Neural cell (in vitro differentiated cells): ENCODE measurements around the gene SUN1. TPM values are rescaled to one million over a fixed set of nuclear protein-coding genes. Genes with fewer than 3 reads are reported as not detected.

Experiments
- H2AFZ ChIP-seq: fragments of 200-600, 300-800 bp; sonication (generic), shearing (Covaris generic); 2 replicates; pipeline ENCODE4 v1.6.0; 2014; ENCODE audit warnings: low read depth, mild to moderate bottlenecking, antibody characterized with exemption, low read length, moderate library complexity
- H3F3A ChIP-seq: fragments of 200-600 bp; shearing (Covaris generic); 2 replicates; pipeline ENCODE4 v1.6.1; 2016; ENCODE audit warnings: mild to moderate bottlenecking, moderate library complexity, mixed read lengths, antibody characterized with exemption, low read length; ENCODE audit not compliant: insufficient read depth, poor library complexity, severe bottlenecking
- H3K27ac ChIP-seq: fragments of 200-600, 300-800 bp; sonication (generic), shearing (Covaris generic); 2 replicates; pipeline ENCODE4 v1.5.1; 2014; ENCODE audit warnings: mild to moderate bottlenecking, low read length, moderate library complexity
- H3K27me3 ChIP-seq: fragments of 300-800, 200-600 bp; sonication (generic), shearing (Covaris generic); 2 replicates; pipeline ENCODE4 v1.6.0; 2014; ENCODE audit warnings: mild to moderate bottlenecking, low read depth, low read length, moderate library complexity; ENCODE audit not compliant: insufficient read depth
- H3K36me3 ChIP-seq: fragments of 300-800, 200-600 bp; sonication (generic), shearing (Covaris generic); 2 replicates; pipeline ENCODE4 v1.5.1; 2014; ENCODE audit warnings: mild to moderate bottlenecking, antibody characterized with exemption, low read length, moderate library complexity; ENCODE audit not compliant: insufficient read depth
- H3K4me2 ChIP-seq: fragments of 300-800, 200-600 bp; sonication (generic), shearing (Covaris generic); 2 replicates; pipeline ENCODE4 v1.6.0; 2014; ENCODE audit warnings: mild to moderate bottlenecking, low read length
- H3K4me3 ChIP-seq: fragments of 300-800, 200-600 bp; sonication (generic), shearing (Covaris generic); 2 replicates; pipeline ENCODE4 v1.5.1; 2014; ENCODE audit warnings: mild to moderate bottlenecking, low read length, moderate library complexity
- H3K79me2 ChIP-seq: fragments of 200-600 bp; shearing (Covaris generic); replicated peaks from 2 replicates; pipeline ENCODE4 v1.6.0; 2014; ENCODE audit warnings: mild to moderate bottlenecking, low read length, moderate library complexity; ENCODE audit not compliant: insufficient read depth
- H3K9ac ChIP-seq: fragments of 300-800, 200-600 bp; sonication (generic), shearing (Covaris generic); 2 replicates; pipeline ENCODE4 v1.6.1; 2016; ENCODE audit warnings: mild to moderate bottlenecking, low read length, mixed read lengths
- H3K9me2 ChIP-seq: fragments of 200-600 bp; shearing (Covaris generic); 2 replicates; pipeline ENCODE4 v1.6.1; 2016; ENCODE audit warnings: mild to moderate bottlenecking, low read length, mixed read lengths; ENCODE audit not compliant: insufficient read depth
- H3K9me3 ChIP-seq: fragments of 200-600, 300-800 bp; sonication (generic), shearing (Covaris generic); 2 replicates; pipeline ENCODE4 v1.6.1; 2016; ENCODE audit warnings: mild to moderate bottlenecking, mixed run types, low read length, moderate library complexity, mixed read lengths
- H4K20me1 ChIP-seq: fragments of 200-600 bp; shearing (Covaris generic); 2 replicates; pipeline ENCODE4 v1.6.1; 2016; ENCODE audit warnings: mild to moderate bottlenecking, mixed run types; ENCODE audit not compliant: insufficient read depth
- EP300 ChIP-seq: fragments of 450-650 bp; conservative IDR thresholded peaks from 2 replicates; pipeline ENCODE4 v1.6.1; 2014; ENCODE audit warnings: antibody characterized with exemption, mild to moderate bottlenecking, moderate library complexity; ENCODE audit not compliant: poor library complexity, severe bottlenecking
- EZH2 ChIP-seq: fragments of 200-600, 300-800 bp; shearing (Covaris generic), sonication (generic); IDR thresholded peaks from 2 replicates; pipeline ENCODE4 v1.6.1; 2014; ENCODE audit warnings: antibody characterized with exemption, low read length, borderline replicate concordance, mild to moderate bottlenecking; ENCODE audit not compliant: insufficient read depth, poor library complexity, severe bottlenecking
- MXI1 ChIP-seq: fragments of 450-650 bp; conservative IDR thresholded peaks from 2 replicates; pipeline ENCODE4 v1.6.1; 2014; ENCODE audit warnings: antibody characterized with exemption, mild to moderate bottlenecking; ENCODE audit not compliant: poor library complexity, severe bottlenecking
- POLR2AphosphoS5 ChIP-seq: IDR thresholded peaks from 2 replicates; pipeline ENCODE4 v1.6.1; 2012
- RAD21 ChIP-seq: fragments of 450-650 bp; conservative IDR thresholded peaks from 2 replicates; pipeline ENCODE4 v1.6.1; 2014; ENCODE audit warnings: antibody characterized with exemption, mild to moderate bottlenecking, moderate library complexity
- SMC3 ChIP-seq: fragments of 450-650 bp; conservative IDR thresholded peaks from 2 replicates; pipeline ENCODE4 v1.6.1; 2014; ENCODE audit warnings: antibody characterized with exemption, mild to moderate bottlenecking, moderate library complexity; ENCODE audit not compliant: poor library complexity
- TAF1 ChIP-seq: IDR thresholded peaks from 2 replicates; pipeline ENCODE4 v1.6.1; 2012; ENCODE audit warnings: low read depth
- polyA plus RNA-seq: library from polyadenylated mRNA; depleted of rRNA; stranded (reverse); fragments of >200 nt; gene quantifications from 2 replicates; pipeline ENCODE4 v1.2.3, GENCODE V29; 2014
- TF ChIP-seq, protein P1 (sequence below): IDR thresholded peaks from 2 replicates; pipeline ENCODE4 v1.6.1; 2012; ENCODE audit warnings: borderline replicate concordance
- TF ChIP-seq, protein P2 (sequence below): fragments of 450-650 bp; IDR thresholded peaks from 2 replicates; pipeline ENCODE4 v1.5.1; 2014; ENCODE audit warnings: antibody characterized with exemption, mild to moderate bottlenecking, moderate library complexity; ENCODE audit not compliant: poor library complexity, severe bottlenecking

SUN1 gene
- polyA plus RNA-seq, 1 donor from 2014 or later, result 309 TPM

DNA sequence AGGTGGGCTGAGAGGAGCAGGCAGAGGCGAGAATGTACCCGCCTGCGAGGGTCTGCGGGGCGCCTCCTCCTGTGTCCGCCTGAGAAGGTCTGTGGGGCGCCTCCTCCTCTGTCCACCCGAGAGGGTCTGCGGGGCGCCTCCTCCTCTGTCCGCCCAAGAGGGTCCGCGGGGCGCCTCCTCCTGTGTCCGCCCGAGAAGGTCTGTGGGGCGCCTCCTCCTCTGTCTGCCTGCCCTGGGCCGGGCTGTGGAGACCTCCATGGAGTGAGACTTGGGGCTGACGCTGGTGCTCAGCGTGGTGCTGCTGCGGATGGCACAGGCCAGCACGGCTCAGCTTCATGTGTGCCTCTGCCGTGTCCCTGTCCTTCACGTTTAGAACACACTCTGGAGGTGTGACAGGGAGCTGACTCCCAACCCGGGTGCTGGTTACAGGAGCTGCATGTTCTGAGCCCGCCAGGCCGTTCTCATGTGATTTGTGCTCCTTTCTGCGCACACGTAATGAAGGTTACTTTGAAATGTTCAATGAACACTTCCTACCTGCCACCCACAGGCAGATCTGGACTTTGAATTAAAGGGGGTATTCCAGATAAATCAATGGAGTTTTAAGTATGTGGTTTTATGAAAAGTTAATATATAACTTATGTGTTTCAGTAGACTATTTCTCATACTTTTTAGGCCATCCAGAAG, 23.6 kb downstream of the SUN1 start:
- TF ChIP-seq TAF1 (no peak), RAD21 (no peak), SMC3 (no peak), POLR2AphosphoS5 (no peak), EZH2 (no peak), MXI1 (no peak), EP300 (no peak)
- TF ChIP-seq, protein P1, sequence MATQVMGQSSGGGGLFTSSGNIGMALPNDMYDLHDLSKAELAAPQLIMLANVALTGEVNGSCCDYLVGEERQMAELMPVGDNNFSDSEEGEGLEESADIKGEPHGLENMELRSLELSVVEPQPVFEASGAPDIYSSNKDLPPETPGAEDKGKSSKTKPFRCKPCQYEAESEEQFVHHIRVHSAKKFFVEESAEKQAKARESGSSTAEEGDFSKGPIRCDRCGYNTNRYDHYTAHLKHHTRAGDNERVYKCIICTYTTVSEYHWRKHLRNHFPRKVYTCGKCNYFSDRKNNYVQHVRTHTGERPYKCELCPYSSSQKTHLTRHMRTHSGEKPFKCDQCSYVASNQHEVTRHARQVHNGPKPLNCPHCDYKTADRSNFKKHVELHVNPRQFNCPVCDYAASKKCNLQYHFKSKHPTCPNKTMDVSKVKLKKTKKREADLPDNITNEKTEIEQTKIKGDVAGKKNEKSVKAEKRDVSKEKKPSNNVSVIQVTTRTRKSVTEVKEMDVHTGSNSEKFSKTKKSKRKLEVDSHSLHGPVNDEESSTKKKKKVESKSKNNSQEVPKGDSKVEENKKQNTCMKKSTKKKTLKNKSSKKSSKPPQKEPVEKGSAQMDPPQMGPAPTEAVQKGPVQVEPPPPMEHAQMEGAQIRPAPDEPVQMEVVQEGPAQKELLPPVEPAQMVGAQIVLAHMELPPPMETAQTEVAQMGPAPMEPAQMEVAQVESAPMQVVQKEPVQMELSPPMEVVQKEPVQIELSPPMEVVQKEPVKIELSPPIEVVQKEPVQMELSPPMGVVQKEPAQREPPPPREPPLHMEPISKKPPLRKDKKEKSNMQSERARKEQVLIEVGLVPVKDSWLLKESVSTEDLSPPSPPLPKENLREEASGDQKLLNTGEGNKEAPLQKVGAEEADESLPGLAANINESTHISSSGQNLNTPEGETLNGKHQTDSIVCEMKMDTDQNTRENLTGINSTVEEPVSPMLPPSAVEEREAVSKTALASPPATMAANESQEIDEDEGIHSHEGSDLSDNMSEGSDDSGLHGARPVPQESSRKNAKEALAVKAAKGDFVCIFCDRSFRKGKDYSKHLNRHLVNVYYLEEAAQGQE, result no peak
- TF ChIP-seq, protein P2, sequence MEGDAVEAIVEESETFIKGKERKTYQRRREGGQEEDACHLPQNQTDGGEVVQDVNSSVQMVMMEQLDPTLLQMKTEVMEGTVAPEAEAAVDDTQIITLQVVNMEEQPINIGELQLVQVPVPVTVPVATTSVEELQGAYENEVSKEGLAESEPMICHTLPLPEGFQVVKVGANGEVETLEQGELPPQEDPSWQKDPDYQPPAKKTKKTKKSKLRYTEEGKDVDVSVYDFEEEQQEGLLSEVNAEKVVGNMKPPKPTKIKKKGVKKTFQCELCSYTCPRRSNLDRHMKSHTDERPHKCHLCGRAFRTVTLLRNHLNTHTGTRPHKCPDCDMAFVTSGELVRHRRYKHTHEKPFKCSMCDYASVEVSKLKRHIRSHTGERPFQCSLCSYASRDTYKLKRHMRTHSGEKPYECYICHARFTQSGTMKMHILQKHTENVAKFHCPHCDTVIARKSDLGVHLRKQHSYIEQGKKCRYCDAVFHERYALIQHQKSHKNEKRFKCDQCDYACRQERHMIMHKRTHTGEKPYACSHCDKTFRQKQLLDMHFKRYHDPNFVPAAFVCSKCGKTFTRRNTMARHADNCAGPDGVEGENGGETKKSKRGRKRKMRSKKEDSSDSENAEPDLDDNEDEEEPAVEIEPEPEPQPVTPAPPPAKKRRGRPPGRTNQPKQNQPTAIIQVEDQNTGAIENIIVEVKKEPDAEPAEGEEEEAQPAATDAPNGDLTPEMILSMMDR, result no peak
- no peaks in the 10 kb centered on the region for H3K27me3 ChIP-seq

DNA sequence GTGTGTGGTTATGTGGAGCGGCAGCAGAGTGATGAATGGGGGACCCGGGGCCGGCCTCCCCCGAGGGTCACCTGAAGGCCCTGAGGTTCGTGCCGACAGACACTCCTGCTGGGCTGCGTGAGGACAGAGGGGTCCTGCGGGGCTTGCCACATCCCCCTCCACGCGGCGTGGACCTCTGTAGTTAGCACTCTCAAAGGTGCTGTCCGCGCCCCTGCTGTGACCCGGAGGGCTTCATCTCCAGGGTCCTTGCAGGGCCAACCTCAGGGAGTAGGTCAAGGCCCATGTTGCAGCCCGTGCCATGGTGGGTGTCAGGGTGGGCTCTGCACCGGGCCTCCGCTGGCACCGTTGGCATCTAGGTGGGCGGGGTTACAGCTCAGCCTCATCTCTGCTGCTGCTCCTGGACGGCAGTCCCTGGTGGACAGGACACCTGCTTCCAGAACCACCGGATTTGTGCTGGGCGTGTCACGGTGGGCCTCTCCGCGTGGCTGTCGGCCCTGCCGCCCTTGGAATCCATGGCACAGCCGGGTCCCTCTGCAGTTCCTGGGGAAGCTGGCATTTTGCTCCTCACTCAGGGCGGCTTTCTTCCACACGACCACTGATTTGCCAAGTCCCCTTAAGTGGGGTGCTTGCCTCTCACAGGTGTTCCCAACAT, 24.3 kb downstream of the SUN1 start:
- no peaks in the 10 kb centered on the region for H3K9me2 ChIP-seq
- H4K20me1 ChIP-seq, result no peaks in the 10 kb centered on the region
- H3K27ac ChIP-seq, result no peak overlapping the region
- TF ChIP-seq POLR2AphosphoS5, result no peak
- TF ChIP-seq, protein P2, result no peak
- no peak for TF ChIP-seq EP300
- TF ChIP-seq RAD21, result no peak
- TF ChIP-seq, protein P1, result no peak
- TF ChIP-seq SMC3, result no peak
- TF ChIP-seq MXI1, result no peak
- TF ChIP-seq TAF1, result no peak
- TF ChIP-seq EZH2, result no peak
- no peaks in the 10 kb centered on the region for H3K79me2 ChIP-seq
- H3K36me3 ChIP-seq, result no peaks in the 10 kb centered on the region
- no peak overlapping the region for H3K4me3 ChIP-seq
- no peaks in the 10 kb centered on the region for H3K9me3 ChIP-seq
- no peak overlapping the region for H2AFZ ChIP-seq
- H3F3A ChIP-seq, result no peaks in the 10 kb centered on the region
- H3K9ac ChIP-seq, result no peak overlapping the region
- H3K4me2 ChIP-seq, result no peak overlapping the region
- no peaks in the 10 kb centered on the region for H3K27me3 ChIP-seq

More for the DNA sequence above, 23.6 kb downstream of the SUN1 start:
- Histone ChIP-seq H3K9me2 (no peaks in the 10 kb centered on the region), H3K4me2 (no peak overlapping the region), H3K4me3 (no peak overlapping the region), H3K36me3 (no peaks in the 10 kb centered on the region), H3K79me2 (no peaks in the 10 kb centered on the region), H3K27ac (no peak overlapping the region), H3K9me3 (no peaks in the 10 kb centered on the region), H2AFZ (no peak overlapping the region), H3F3A (no peaks in the 10 kb centered on the region), H3K9ac (no peak overlapping the region), H4K20me1 (no peaks in the 10 kb centered on the region)
